WTC11 (cell line): ENCODE data around the gene IL1RAPL1. TPM values are rescaled to one million over a fixed set of nuclear protein-coding genes. Genes with fewer than 3 reads are reported as not detected.

ENCODE experiments used
- ATAC-seq: fragments of 200-7000 bp; cut with Tn5 transposase; 2 replicates; pipeline ENCODE4 v1.10.0; 2021; ENCODE audit warnings: mild to moderate bottlenecking, moderate library complexity
- CTCF ChIA-PET: fragments of 300-600 bp; sonication (Branson Sonifier 250); formaldehyde crosslinking; loops from one replicate; lab custom pipeline; 2021; ENCODE audit warnings: antibody characterized with exemption; lab: Charles Lee
- POLR2A ChIA-PET: fragments of 350-600 bp; sonication (Branson Sonifier 250); formaldehyde crosslinking; loops from one replicate; lab custom pipeline; 2021; ENCODE audit warnings: antibody characterized with exemption; lab: Charles Lee
- DNase-seq: peaks from one replicate; pipeline ENCODE4 v3.0.0; 2021; ENCODE audit warnings: low spot score
- H3K27ac Mint-ChIP-seq: 2 replicates; pipeline ENCODE4 v1.8.0; 2021; ENCODE audit warnings: mixed read lengths
- H3K27me3 Mint-ChIP-seq: 2 replicates; pipeline ENCODE4 v1.8.0; 2021; ENCODE audit warnings: low read depth, mild to moderate bottlenecking, moderate library complexity, mixed read lengths
- H3K36me3 Mint-ChIP-seq: 2 replicates; pipeline ENCODE4 v1.8.0; 2021; ENCODE audit warnings: mixed read lengths
- H3K4me1 Mint-ChIP-seq: 2 replicates; pipeline ENCODE4 v1.8.0; 2022; ENCODE audit warnings: mixed read lengths
- H3K4me3 Mint-ChIP-seq: 2 replicates; pipeline ENCODE4 v1.8.0; 2021; ENCODE audit warnings: mild to moderate bottlenecking, moderate library complexity, mixed read lengths
- H3K9me3 Mint-ChIP-seq: 2 replicates; pipeline ENCODE4 v1.8.0; 2021; ENCODE audit warnings: mixed read lengths
- ELF4 ChIP-seq: sonication (generic); formaldehyde crosslinking; IDR thresholded peaks from 2 replicates; pipeline ENCODE4 v1.8.1; 2022; ENCODE audit warnings: low read depth, mild to moderate bottlenecking, moderate library complexity, missing genetic modification reagents
- EMX1 ChIP-seq: fragments of 250-450 bp; sonication (Bioruptor Pico); IDR thresholded peaks from 2 replicates; pipeline ENCODE4 v1.8.0; 2021; ENCODE audit warnings: mild to moderate bottlenecking
- ETV6 ChIP-seq: sonication (generic); formaldehyde crosslinking; IDR thresholded peaks from 2 replicates; pipeline ENCODE4 v1.8.1; 2022; ENCODE audit warnings: mild to moderate bottlenecking, missing genetic modification reagents
- NR3C1 ChIP-seq: sonication (generic); formaldehyde crosslinking; conservative IDR thresholded peaks from 2 replicates; pipeline ENCODE4 v1.8.1; 2023; ENCODE audit warnings: low read depth, mild to moderate bottlenecking, missing genetic modification reagents
- SOX15 ChIP-seq: fragments of 250-450 bp; sonication (Bioruptor Pico); IDR thresholded peaks from 2 replicates; pipeline ENCODE4 v1.9.0; 2021; ENCODE audit warnings: mild to moderate bottlenecking
- TEAD1 ChIP-seq: sonication (generic); formaldehyde crosslinking; IDR thresholded peaks from 2 replicates; pipeline ENCODE4 v1.8.0; 2022; ENCODE audit warnings: mild to moderate bottlenecking, missing genetic modification reagents
- TP53 ChIP-seq: sonication (generic); formaldehyde crosslinking; IDR thresholded peaks from 2 replicates; pipeline ENCODE4 v1.8.1; 2023; ENCODE audit warnings: mild to moderate bottlenecking, missing genetic modification reagents
- total RNA-seq: library from RNA; stranded (reverse); gene quantifications from 3 replicates; pipeline ENCODE4 v1.2.3, GENCODE V29; 2021
- TF ChIP-seq, protein P1 (sequence below): sonication (generic); formaldehyde crosslinking; conservative IDR thresholded peaks from 2 replicates; pipeline ENCODE4 v1.8.1; 2023; ENCODE audit warnings: mild to moderate bottlenecking, low read depth, missing genetic modification reagents, moderate library complexity
- TF ChIP-seq, protein P2 (sequence below): sonication (generic); formaldehyde crosslinking; IDR thresholded peaks from 2 replicates; pipeline ENCODE4 v1.8.1; 2023; ENCODE audit warnings: mild to moderate bottlenecking, moderate library complexity, missing genetic modification reagents
- TF ChIP-seq, protein P3 (sequence below): sonication (generic); formaldehyde crosslinking; IDR thresholded peaks from 2 replicates; pipeline ENCODE4 v1.8.1; 2023; ENCODE audit warnings: mild to moderate bottlenecking, missing genetic modification reagents, moderate library complexity
- TF ChIP-seq, protein P4 (sequence below): fragments of 250-450 bp; sonication (Bioruptor Pico); IDR thresholded peaks from 2 replicates; pipeline ENCODE4 v2.1.2; 2022; ENCODE audit warnings: mild to moderate bottlenecking, moderate library complexity
- TF ChIP-seq, protein P5 (sequence below): sonication (generic); formaldehyde crosslinking; IDR thresholded peaks from 2 replicates; pipeline ENCODE4 v1.8.0; 2022; ENCODE audit warnings: mild to moderate bottlenecking, missing genetic modification reagents
- TF ChIP-seq, protein P6 (sequence below): fragments of 200-600 bp; IDR thresholded peaks from 2 replicates; pipeline ENCODE4 v1.8.0; 2022; ENCODE audit warnings: antibody characterized with exemption
- TF ChIP-seq, protein P7 (sequence below): sonication (generic); formaldehyde crosslinking; IDR thresholded peaks from 2 replicates; pipeline ENCODE4 v1.8.0; 2022; ENCODE audit warnings: mild to moderate bottlenecking, missing genetic modification reagents
- TF ChIP-seq, protein P8 (sequence below): fragments of 250-450 bp; sonication (Bioruptor Pico); IDR thresholded peaks from 2 replicates; pipeline ENCODE4 v1.9.0; 2021; ENCODE audit warnings: mild to moderate bottlenecking, borderline replicate concordance
- TF ChIP-seq, protein P9 (sequence below): fragments of 250-450 bp; sonication (Bioruptor Pico); IDR thresholded peaks from 2 replicates; pipeline ENCODE4 v1.9.0; 2021; ENCODE audit warnings: moderate library complexity, mild to moderate bottlenecking, inconsistent platforms, borderline replicate concordance

The IL1RAPL1 gene
- total RNA-seq, 1 experiment from 2014 or later, result 0.13 TPM

DNA sequence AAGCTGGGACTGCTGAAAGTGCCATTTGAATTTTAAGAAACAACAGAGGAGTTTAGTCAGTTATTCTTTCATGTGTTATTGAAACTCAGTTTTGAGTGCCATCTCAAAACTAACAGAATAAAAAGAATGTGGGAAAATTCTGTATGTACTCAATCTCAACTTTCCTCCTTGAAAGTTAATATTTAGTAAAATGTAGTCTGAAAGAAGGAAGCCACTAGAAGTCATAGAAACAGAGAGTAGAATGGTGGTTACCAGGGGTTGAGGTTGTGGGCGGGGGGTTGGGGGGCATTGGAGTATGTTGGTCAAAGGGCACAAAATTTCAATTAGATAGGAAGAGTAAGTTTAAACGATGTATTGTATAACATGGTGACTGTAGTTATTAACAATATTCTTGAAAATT is 999.9 kb downstream of the IL1RAPL1 start (continued):
- TF ChIP-seq, protein P1, sequence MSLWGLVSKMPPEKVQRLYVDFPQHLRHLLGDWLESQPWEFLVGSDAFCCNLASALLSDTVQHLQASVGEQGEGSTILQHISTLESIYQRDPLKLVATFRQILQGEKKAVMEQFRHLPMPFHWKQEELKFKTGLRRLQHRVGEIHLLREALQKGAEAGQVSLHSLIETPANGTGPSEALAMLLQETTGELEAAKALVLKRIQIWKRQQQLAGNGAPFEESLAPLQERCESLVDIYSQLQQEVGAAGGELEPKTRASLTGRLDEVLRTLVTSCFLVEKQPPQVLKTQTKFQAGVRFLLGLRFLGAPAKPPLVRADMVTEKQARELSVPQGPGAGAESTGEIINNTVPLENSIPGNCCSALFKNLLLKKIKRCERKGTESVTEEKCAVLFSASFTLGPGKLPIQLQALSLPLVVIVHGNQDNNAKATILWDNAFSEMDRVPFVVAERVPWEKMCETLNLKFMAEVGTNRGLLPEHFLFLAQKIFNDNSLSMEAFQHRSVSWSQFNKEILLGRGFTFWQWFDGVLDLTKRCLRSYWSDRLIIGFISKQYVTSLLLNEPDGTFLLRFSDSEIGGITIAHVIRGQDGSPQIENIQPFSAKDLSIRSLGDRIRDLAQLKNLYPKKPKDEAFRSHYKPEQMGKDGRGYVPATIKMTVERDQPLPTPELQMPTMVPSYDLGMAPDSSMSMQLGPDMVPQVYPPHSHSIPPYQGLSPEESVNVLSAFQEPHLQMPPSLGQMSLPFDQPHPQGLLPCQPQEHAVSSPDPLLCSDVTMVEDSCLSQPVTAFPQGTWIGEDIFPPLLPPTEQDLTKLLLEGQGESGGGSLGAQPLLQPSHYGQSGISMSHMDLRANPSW (CRISPR knock-in tag), result no peak
- TF ChIP-seq, protein P2, sequence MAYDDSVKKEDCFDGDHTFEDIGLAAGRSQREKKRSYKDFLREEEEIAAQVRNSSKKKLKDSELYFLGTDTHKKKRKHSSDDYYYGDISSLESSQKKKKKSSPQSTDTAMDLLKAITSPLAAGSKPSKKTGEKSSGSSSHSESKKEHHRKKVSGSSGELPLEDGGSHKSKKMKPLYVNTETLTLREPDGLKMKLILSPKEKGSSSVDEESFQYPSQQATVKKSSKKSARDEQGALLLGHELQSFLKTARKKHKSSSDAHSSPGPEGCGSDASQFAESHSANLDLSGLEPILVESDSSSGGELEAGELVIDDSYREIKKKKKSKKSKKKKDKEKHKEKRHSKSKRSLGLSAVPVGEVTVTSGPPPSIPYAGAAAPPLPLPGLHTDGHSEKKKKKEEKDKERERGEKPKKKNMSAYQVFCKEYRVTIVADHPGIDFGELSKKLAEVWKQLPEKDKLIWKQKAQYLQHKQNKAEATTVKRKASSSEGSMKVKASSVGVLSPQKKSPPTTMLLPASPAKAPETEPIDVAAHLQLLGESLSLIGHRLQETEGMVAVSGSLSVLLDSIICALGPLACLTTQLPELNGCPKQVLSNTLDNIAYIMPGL (CRISPR knock-in tag), result no peak
- TF ChIP-seq ETV6 (CRISPR knock-in tag), result no peak
- no peak for TF ChIP-seq TEAD1
- TF ChIP-seq, all 79 proteins: peak for 0

DNA sequence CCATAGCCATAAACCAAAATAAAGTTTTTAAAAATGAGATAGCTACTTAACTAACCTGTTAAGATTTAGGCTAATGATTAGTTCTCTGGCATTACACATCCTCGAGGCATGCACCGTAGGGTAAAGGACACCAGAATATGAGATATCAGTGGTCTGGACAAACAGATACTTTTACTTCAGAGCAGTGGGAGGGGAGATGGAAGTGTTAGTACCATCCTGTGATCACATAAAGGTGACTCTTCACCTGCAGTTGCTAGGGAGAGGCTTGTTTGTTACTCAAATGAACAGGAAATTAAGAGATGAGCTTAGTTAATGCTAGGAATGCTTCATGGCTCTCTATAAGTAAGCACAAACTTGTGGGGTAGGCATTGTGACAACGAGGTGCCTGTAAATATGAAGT is 1003.7 kb downstream of the IL1RAPL1 start:
- no peaks in the 10 kb centered on the region for H3K36me3 Mint-ChIP-seq
- peaks cover 10% of the 10 kb centered on the region for H3K9me3 Mint-ChIP-seq
- POLR2A ChIA-PET, result no interaction called here

More for the DNA sequence above, 1003.7 kb downstream of the IL1RAPL1 start:
- CTCF ChIA-PET, result no interaction called here
- no peak overlapping the region for H3K4me3 Mint-ChIP-seq
- no peaks in the 10 kb centered on the region for H3K27me3 Mint-ChIP-seq
- peaks cover 2% of the 10 kb centered on the region; the same call in 1 of the 2 replicates for H3K4me1 Mint-ChIP-seq
- DNase-seq (no peak), ATAC-seq (no peak)
- TF ChIP-seq EMX1 (CRISPR knock-in tag) (no peak), TP53 (CRISPR knock-in tag) (no peak), ELF4 (CRISPR knock-in tag) (no peak), NR3C1 (CRISPR knock-in tag) (no peak), SOX15 (CRISPR knock-in tag) (no peak), ETV6 (CRISPR knock-in tag) (no peak)
- TF ChIP-seq, protein P3, sequence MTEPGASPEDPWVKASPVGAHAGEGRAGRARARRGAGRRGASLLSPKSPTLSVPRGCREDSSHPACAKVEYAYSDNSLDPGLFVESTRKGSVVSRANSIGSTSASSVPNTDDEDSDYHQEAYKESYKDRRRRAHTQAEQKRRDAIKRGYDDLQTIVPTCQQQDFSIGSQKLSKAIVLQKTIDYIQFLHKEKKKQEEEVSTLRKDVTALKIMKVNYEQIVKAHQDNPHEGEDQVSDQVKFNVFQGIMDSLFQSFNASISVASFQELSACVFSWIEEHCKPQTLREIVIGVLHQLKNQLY (CRISPR knock-in tag), result no peak
- TF ChIP-seq, protein P4, sequence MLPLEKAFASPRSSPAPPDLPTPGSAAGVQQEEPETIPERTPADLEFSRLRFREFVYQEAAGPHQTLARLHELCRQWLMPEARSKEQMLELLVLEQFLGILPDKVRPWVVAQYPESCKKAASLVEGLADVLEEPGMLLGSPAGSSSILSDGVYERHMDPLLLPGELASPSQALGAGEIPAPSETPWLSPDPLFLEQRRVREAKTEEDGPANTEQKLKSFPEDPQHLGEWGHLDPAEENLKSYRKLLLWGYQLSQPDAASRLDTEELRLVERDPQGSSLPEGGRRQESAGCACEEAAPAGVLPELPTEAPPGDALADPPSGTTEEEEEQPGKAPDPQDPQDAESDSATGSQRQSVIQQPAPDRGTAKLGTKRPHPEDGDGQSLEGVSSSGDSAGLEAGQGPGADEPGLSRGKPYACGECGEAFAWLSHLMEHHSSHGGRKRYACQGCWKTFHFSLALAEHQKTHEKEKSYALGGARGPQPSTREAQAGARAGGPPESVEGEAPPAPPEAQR (CRISPR knock-in tag), result no peak
- TF ChIP-seq, protein P5, sequence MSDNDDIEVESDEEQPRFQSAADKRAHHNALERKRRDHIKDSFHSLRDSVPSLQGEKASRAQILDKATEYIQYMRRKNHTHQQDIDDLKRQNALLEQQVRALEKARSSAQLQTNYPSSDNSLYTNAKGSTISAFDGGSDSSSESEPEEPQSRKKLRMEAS, result no peak
- TF ChIP-seq, protein P6, sequence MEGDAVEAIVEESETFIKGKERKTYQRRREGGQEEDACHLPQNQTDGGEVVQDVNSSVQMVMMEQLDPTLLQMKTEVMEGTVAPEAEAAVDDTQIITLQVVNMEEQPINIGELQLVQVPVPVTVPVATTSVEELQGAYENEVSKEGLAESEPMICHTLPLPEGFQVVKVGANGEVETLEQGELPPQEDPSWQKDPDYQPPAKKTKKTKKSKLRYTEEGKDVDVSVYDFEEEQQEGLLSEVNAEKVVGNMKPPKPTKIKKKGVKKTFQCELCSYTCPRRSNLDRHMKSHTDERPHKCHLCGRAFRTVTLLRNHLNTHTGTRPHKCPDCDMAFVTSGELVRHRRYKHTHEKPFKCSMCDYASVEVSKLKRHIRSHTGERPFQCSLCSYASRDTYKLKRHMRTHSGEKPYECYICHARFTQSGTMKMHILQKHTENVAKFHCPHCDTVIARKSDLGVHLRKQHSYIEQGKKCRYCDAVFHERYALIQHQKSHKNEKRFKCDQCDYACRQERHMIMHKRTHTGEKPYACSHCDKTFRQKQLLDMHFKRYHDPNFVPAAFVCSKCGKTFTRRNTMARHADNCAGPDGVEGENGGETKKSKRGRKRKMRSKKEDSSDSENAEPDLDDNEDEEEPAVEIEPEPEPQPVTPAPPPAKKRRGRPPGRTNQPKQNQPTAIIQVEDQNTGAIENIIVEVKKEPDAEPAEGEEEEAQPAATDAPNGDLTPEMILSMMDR, result no peak
- TF ChIP-seq, protein P7, sequence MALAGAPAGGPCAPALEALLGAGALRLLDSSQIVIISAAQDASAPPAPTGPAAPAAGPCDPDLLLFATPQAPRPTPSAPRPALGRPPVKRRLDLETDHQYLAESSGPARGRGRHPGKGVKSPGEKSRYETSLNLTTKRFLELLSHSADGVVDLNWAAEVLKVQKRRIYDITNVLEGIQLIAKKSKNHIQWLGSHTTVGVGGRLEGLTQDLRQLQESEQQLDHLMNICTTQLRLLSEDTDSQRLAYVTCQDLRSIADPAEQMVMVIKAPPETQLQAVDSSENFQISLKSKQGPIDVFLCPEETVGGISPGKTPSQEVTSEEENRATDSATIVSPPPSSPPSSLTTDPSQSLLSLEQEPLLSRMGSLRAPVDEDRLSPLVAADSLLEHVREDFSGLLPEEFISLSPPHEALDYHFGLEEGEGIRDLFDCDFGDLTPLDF (CRISPR knock-in tag), result no peak
- TF ChIP-seq, protein P8, sequence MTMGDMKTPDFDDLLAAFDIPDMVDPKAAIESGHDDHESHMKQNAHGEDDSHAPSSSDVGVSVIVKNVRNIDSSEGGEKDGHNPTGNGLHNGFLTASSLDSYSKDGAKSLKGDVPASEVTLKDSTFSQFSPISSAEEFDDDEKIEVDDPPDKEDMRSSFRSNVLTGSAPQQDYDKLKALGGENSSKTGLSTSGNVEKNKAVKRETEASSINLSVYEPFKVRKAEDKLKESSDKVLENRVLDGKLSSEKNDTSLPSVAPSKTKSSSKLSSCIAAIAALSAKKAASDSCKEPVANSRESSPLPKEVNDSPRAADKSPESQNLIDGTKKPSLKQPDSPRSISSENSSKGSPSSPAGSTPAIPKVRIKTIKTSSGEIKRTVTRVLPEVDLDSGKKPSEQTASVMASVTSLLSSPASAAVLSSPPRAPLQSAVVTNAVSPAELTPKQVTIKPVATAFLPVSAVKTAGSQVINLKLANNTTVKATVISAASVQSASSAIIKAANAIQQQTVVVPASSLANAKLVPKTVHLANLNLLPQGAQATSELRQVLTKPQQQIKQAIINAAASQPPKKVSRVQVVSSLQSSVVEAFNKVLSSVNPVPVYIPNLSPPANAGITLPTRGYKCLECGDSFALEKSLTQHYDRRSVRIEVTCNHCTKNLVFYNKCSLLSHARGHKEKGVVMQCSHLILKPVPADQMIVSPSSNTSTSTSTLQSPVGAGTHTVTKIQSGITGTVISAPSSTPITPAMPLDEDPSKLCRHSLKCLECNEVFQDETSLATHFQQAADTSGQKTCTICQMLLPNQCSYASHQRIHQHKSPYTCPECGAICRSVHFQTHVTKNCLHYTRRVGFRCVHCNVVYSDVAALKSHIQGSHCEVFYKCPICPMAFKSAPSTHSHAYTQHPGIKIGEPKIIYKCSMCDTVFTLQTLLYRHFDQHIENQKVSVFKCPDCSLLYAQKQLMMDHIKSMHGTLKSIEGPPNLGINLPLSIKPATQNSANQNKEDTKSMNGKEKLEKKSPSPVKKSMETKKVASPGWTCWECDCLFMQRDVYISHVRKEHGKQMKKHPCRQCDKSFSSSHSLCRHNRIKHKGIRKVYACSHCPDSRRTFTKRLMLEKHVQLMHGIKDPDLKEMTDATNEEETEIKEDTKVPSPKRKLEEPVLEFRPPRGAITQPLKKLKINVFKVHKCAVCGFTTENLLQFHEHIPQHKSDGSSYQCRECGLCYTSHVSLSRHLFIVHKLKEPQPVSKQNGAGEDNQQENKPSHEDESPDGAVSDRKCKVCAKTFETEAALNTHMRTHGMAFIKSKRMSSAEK (CRISPR knock-in tag), result no peak
- TF ChIP-seq, protein P9, sequence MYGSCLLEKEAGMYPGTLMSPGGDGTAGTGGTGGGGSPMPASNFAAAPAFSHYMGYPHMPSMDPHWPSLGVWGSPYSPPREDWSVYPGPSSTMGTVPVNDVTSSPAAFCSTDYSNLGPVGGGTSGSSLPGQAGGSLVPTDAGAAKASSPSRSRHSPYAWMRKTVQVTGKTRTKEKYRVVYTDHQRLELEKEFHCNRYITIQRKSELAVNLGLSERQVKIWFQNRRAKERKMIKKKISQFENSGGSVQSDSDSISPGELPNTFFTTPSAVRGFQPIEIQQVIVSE, result no peak
- no peak overlapping the region for H3K27ac Mint-ChIP-seq
